K562 (cell line): ENCODE results near the gene ARHGAP15. TPM values are rescaled to one million over a fixed set of nuclear protein-coding genes. Genes with fewer than 3 reads are reported as not detected.

Experiments
- ATAC-seq: fragments of 200-7000 bp; cut with Tn5 transposase; 3 replicates; pipeline ENCODE4 v1.9.1; 2020; ENCODE audit warnings: moderate library complexity
- BruUV-seq: library from RNA; stranded (reverse); fragments of 400-500 nt; replicated peaks from 2 replicates; lab custom pipeline; 2021; lab: Mats Ljungman, UMichigan
- CTCF ChIA-PET: fragments of 300-600 bp; formaldehyde crosslinking; extraction: SDS; loops from one replicate; lab custom pipeline; 2021; ENCODE audit warnings: low intra/inter-chr PET ratio; lab: Yijun Ruan, JAX
- POLR2A ChIA-PET: fragments of 300-600, 350-650 bp; sonication (Branson Sonifier 250); formaldehyde crosslinking; extraction: SDS; loops from one replicate; lab custom pipeline; 2021; ENCODE audit warnings: antibody characterized with exemption, inconsistent platforms; lab: Yijun Ruan, JAX
- DNase-seq, 4 experiments: peaks; one replicate each; pipeline versions ENCODE4 v3.0.0 to v3.0.0-alpha.2; 2011 to 2018; ENCODE audit warnings: low spot score in 3 of 4, mixed read lengths in 3 of 4; ENCODE audit errors: extremely low read depth in 1 of 4
- FAIRE-seq: peaks from 2 replicates; lab custom pipeline; 2011; peaks lifted over from hg19 to GRCh38; lab: Jason Lieb, UNC
- H2AFZ ChIP-seq: 2 replicates; pipeline ENCODE4 v1.6.0; 2011; ENCODE audit warnings: low read depth, low read length, control low read depth, inconsistent platforms
- H3K27ac ChIP-seq: fragments of 200-600 bp; 3 replicates; pipeline ENCODE4 v1.8.0; 2011; ENCODE audit warnings: low read depth, mild to moderate bottlenecking, control low read depth, inconsistent platforms, low read length, moderate library complexity, mixed read lengths; ENCODE audit errors: extremely low read depth
- H3K27me3 ChIP-seq, 2 experiments: fragments of 300-600 bp in 1 of 2; 2 replicates in 1 of 2; 3 replicates in 1 of 2; pipeline versions ENCODE4 v1.6.0 to v1.8.0; 2011; ENCODE audit warnings: inconsistent platforms in 2 of 2, low read length in 2 of 2, mild to moderate bottlenecking in 1 of 2, mixed read lengths in 1 of 2, moderate library complexity in 1 of 2; ENCODE audit not compliant: control insufficient read depth in 2 of 2, insufficient read depth in 2 of 2
- H3K36me3 ChIP-seq: fragments of 300-600 bp; 3 replicates; pipeline ENCODE4 v1.8.0; 2011; ENCODE audit warnings: mild to moderate bottlenecking, low read length, inconsistent platforms; ENCODE audit not compliant: control insufficient read depth, insufficient read depth
- H3K4me1 ChIP-seq, 2 experiments: fragments of 200-600 bp in 1 of 2; replicated peaks in 1 of 2; 2 replicates in 1 of 2; 3 replicates in 1 of 2; pipeline versions ENCODE4 v1.5.1 to v1.8.0; 2011; ENCODE audit warnings: inconsistent platforms in 2 of 2, low read length in 2 of 2, mild to moderate bottlenecking in 1 of 2, mixed read lengths in 1 of 2, moderate library complexity in 1 of 2; ENCODE audit not compliant: control insufficient read depth in 2 of 2, insufficient read depth in 2 of 2
- H3K4me2 ChIP-seq: 2 replicates; pipeline ENCODE4 v1.6.1; 2011; ENCODE audit warnings: low read length, control low read depth, inconsistent platforms, mixed read lengths; ENCODE audit not compliant: insufficient read depth
- H3K4me3 ChIP-seq: fragments of 200-600 bp; sonication (generic), shearing (Covaris generic); 2 replicates; pipeline ENCODE4 v1.5.1; 2016; ENCODE audit warnings: control low read depth, inconsistent platforms
- H3K79me2 ChIP-seq: fragments of 200-600 bp; 3 replicates; pipeline ENCODE4 v1.8.0; 2011; ENCODE audit warnings: low read length, inconsistent platforms; ENCODE audit not compliant: control insufficient read depth, insufficient read depth
- H3K9ac ChIP-seq, 2 experiments: 2 replicates each; pipeline versions ENCODE4 v1.6.0 to v1.6.1; 2011; ENCODE audit warnings: low read depth in 2 of 2, low read length in 2 of 2, control low read depth in 1 of 2, inconsistent platforms in 1 of 2, mild to moderate bottlenecking in 1 of 2, mixed read lengths in 1 of 2; ENCODE audit not compliant: insufficient read depth in 1 of 2
- H3K9me1 ChIP-seq: one replicate; pipeline ENCODE4 v1.6.0; 2011; ENCODE audit warnings: inconsistent platforms, mild to moderate bottlenecking, low read length, moderate library complexity; ENCODE audit not compliant: control insufficient read depth, insufficient read depth
- H3K9me3 ChIP-seq: replicated peaks from 2 replicates; pipeline ENCODE4 v1.5.1; 2011; ENCODE audit warnings: low read depth, low read length, inconsistent platforms; ENCODE audit not compliant: control insufficient read depth, insufficient read depth
- H4K20me1 ChIP-seq: replicated peaks from 2 replicates; pipeline ENCODE4 v1.6.1; 2011; ENCODE audit warnings: low read length, inconsistent platforms, mixed read lengths; ENCODE audit not compliant: control insufficient read depth, insufficient read depth
- CXXC5 ChIP-seq: fragments of 250-450 bp; sonication (Bioruptor Pico); IDR thresholded peaks from 2 replicates; pipeline ENCODE4 v1.8.0; 2022; ENCODE audit warnings: inconsistent platforms, mild to moderate bottlenecking, moderate library complexity
- MED1 ChIP-seq: sonication (generic); formaldehyde crosslinking; IDR thresholded peaks from 2 replicates; pipeline ENCODE4 v1.8.1; 2023; ENCODE audit warnings: missing genetic modification reagents, borderline replicate concordance
- RBM34 ChIP-seq: fragments of 200-400 bp; formaldehyde crosslinking; IDR thresholded peaks from 2 replicates; pipeline ENCODE4 v1.6.1; 2018; ENCODE audit warnings: low read length, borderline replicate concordance; ENCODE audit not compliant: insufficient read depth
- SRF ChIP-seq, 2 experiments: fragments of 250-450, 450-650 bp in 1 of 2; sonication (Bioruptor Pico) in 1 of 2; sonication (generic) in 1 of 2; formaldehyde crosslinking; IDR thresholded peaks; 2 replicates each; pipeline versions ENCODE4 v1.5.0 to v1.5.1; 2020 to 2022; ENCODE audit warnings: mild to moderate bottlenecking in 1 of 2, missing genetic modification reagents in 1 of 2
- YY1 ChIP-seq, 3 experiments: IDR thresholded peaks; 2 replicates each; pipeline ENCODE4 v1.6.1; 2011; ENCODE audit warnings: low read length in 2 of 3, mild to moderate bottlenecking in 2 of 3, moderate library complexity in 2 of 3, borderline replicate concordance in 1 of 3, control low read depth in 1 of 3, low read depth in 1 of 3; ENCODE audit not compliant: insufficient read depth in 3 of 3, insufficient replicate concordance in 2 of 3, control insufficient read depth in 1 of 3, insufficient read length in 1 of 3; ENCODE audit errors: extremely low read depth in 1 of 3
- ZNF165 ChIP-seq: fragments of 250-450 bp; sonication (Bioruptor Pico); IDR thresholded peaks from 2 replicates; pipeline ENCODE4 v1.4.0; 2020; ENCODE audit warnings: borderline replicate concordance
- WGBS: fragments of 100-300 bp; shearing (Covaris generic); methylation state at CpG from one replicate; pipeline ENCODE4 v1.1.6; 2016; ENCODE audit warnings: low coverage, mixed read lengths; ENCODE audit not compliant: insufficient coverage; ENCODE audit errors: missing lambda C conversion rate; 5-methylcytosine and 5-hydroxymethylcytosine counted together
- in situ Hi-C: fragments of 300-500 bp; cut with MboI; formaldehyde crosslinking; loops from 4 replicates; pipeline ENCODE4 v1.15.0; 2018; ENCODE audit warnings: inconsistent platforms, mixed read lengths
- intact Hi-C: fragments of 100-400 bp; cut with micrococcal nuclease; formaldehyde crosslinking; loops from 2 replicates; pipeline ENCODE4 v1.14.2; 2022
- polyA plus RNA-seq, 8 experiments: library from polyadenylated mRNA; depleted of rRNA in 4 of 8; stranded (reverse) in 5 of 8; unstranded in 3 of 8; fragments of >200 nt; fragmentation: Nextera tagmentation in 2 of 8; fragmentation: Illumina TruSeq in 1 of 8; extraction: Ambion mirVana in 2 of 8; extraction: Trizol in 1 of 8; gene quantifications; 2 replicates each; pipeline versions ENCODE4 v1.2.1 to v1.2.3, GENCODE V29; 2011 to 2014; ENCODE audit warnings: inconsistent platforms in 1 of 8, missing spikeins in 1 of 8
- total RNA-seq, 7 experiments: library from RNA; depleted of rRNA in 6 of 7; stranded (reverse); fragments of >200 nt in 6 of 7; fragmentation: Illumina TruSeq in 2 of 7; extraction: Trizol in 2 of 7; gene quantifications; 2 replicates each; pipeline versions ENCODE4 v1.2.1 to v1.2.3, GENCODE V29; 2011 to 2021; ENCODE audit warnings: low replicate concordance in 1 of 7
- TF ChIP-seq, protein P1 (sequence below): sonication (generic); formaldehyde crosslinking; IDR thresholded peaks from 2 replicates; pipeline ENCODE4 v1.8.0; 2022; ENCODE audit warnings: missing genetic modification reagents, mild to moderate bottlenecking, borderline replicate concordance

Gene ARHGAP15
- total and polyA plus RNA-seq, 9 of the 15 experiments (the other 6 are each of a cell fraction or from before 2014, with no cell fraction given): 1.5 to 17.9 (median 7.9) TPM

DNA sequence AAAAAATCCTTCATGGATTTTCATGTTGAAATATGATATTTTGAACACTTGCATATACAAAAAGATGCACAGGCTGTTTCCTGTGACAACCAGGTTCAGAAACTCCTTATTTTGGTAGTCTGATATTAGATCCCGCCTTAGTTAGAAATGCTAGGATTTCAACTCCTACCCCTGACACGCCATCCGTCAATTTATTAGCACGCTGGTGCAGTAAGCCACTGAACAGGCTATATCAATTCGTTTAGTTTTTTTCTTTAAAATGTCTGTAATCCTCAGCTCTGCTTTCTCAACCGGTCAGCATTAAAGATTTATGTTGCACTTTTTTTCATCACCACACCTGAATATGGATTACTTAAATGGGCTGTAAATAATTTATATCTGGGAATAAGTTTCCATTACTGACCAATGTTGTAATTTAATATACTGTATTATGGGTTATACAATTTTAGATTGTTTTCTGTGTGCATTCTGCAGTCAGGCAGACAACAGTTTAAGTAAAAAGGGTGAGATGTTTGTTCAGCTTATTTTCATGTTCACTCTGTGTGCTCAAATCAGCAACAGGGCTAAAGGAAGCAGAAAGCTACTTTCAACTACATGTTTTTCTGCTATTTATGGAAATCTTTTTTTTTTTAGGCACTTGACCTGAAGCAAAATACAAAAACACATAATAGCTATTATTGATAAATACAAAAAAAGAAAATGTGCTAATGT lies 227.7 kb downstream of the ARHGAP15 start:
- DNase-seq: no peak
- Histone ChIP-seq H3K27ac (no peak overlapping the region), H3K4me1 (no peaks in the 10 kb centered on the region), H3K27me3 (no peaks in the 10 kb centered on the region), H3K9me1 (no peaks in the 10 kb centered on the region), H2AFZ (no peak overlapping the region), H4K20me1 (no peaks in the 10 kb centered on the region), H3K4me3 (no peak overlapping the region), H3K36me3 (no peaks in the 10 kb centered on the region), H3K9me3 (no peaks in the 10 kb centered on the region), H3K79me2 (no peaks in the 10 kb centered on the region), H3K9ac (no peak overlapping the region), H3K4me2 (no peak overlapping the region)
- no peak for FAIRE-seq
- no peak for ATAC-seq
- intact Hi-C loops: no loop called here
- BruUV-seq: no TSS peak
- in situ Hi-C loops: no loop called here
- WGBS: 9% methylated on average over 6 of the region's 6 CpGs
- POLR2A ChIA-PET: no interaction called here
- CTCF ChIA-PET: no interaction called here
- TF ChIP-seq RBM34: no peak

DNA sequence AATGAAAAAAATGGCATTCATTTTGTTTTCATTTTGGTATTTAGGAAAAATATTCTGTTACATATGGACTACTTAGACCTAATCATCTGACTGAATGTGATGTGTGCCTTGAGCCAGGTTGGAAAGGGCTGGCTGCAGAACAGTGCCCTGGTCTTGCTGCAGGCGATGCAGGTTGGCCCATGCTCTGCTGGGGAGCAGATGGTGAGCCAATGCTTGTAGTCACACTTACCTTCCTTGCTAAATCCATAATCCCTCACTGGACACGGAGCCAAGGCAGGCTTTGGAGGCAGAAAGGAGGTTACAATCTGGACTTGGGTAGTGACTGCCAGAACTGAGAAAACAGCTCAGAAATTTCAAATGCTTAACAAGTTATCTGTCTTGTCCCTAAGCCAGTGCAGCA lies 228.7 kb downstream of the ARHGAP15 start:
- no peaks in the 10 kb centered on the region for H3K4me1 ChIP-seq
- intact Hi-C loops (no loop called here), in situ Hi-C loops (no loop called here)
- POLR2A ChIA-PET: no interaction called here
- DNase-seq: no peak
- no TSS peak for BruUV-seq
- H3K79me2 ChIP-seq: no peaks in the 10 kb centered on the region
- no peak overlapping the region for H3K4me2 ChIP-seq
- no peak overlapping the region for H3K9ac ChIP-seq
- no peak for TF ChIP-seq CXXC5 (CRISPR knock-in tag)
- no peak for TF ChIP-seq MED1 (CRISPR knock-in tag)
- TF ChIP-seq SRF (CRISPR knock-in tag; IDR thresholded peaks at IDR 0.05): no peak
- TF ChIP-seq, protein P1, sequence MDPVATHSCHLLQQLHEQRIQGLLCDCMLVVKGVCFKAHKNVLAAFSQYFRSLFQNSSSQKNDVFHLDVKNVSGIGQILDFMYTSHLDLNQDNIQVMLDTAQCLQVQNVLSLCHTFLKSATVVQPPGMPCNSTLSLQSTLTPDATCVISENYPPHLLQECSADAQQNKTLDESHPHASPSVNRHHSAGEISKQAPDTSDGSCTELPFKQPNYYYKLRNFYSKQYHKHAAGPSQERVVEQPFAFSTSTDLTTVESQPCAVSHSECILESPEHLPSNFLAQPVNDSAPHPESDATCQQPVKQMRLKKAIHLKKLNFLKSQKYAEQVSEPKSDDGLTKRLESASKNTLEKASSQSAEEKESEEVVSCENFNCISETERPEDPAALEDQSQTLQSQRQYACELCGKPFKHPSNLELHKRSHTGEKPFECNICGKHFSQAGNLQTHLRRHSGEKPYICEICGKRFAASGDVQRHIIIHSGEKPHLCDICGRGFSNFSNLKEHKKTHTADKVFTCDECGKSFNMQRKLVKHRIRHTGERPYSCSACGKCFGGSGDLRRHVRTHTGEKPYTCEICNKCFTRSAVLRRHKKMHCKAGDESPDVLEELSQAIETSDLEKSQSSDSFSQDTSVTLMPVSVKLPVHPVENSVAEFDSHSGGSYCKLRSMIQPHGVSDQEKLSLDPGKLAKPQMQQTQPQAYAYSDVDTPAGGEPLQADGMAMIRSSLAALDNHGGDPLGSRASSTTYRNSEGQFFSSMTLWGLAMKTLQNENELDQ: no peak
- TF ChIP-seq YY1 (IDR thresholded peaks at IDR 0.05; ENCODE audit: borderline replicate concordance in 1 of 3, control insufficient read depth in 1 of 3, extremely low read depth in 1 of 3, insufficient read depth in 3 of 3, insufficient read length in 1 of 3, insufficient replicate concordance in 2 of 3, low read depth in 1 of 3, low read length in 2 of 3): no peak
- no peak for TF ChIP-seq ZNF165 (CRISPR knock-in tag)
- TF ChIP-seq, all 486 proteins: peak for 0
- no peak overlapping the region for H2AFZ ChIP-seq
- H3K9me1 ChIP-seq: no peaks in the 10 kb centered on the region
- H3K4me3 ChIP-seq: no peak overlapping the region
- CTCF ChIA-PET: no interaction called here
- no peak for FAIRE-seq
- H3K9me3 ChIP-seq: no peaks in the 10 kb centered on the region
- no peaks in the 10 kb centered on the region for H3K36me3 ChIP-seq
- H4K20me1 ChIP-seq: no peaks in the 10 kb centered on the region
- 11% methylated on average over 2 of the region's 2 CpGs for WGBS
- H3K27ac ChIP-seq: no peak overlapping the region
- no peaks in the 10 kb centered on the region for H3K27me3 ChIP-seq
- no peak for ATAC-seq
